A549 (cell line): ENCODE data around the gene CD2BP2. TPM values are rescaled to one million over a fixed set of nuclear protein-coding genes. Genes with fewer than 3 reads are reported as not detected.
A peak's percentile ranks its signal among the peaks of the same experiment; 100 is the strongest.
"Not testable (repeated sequence)": the region's sequence is repeated elsewhere in the genome, so short reads cannot be mapped to it uniquely, and the experiment has no call there.

ENCODE experiments used
- ATAC-seq, 2 experiments: fragments of 200-7000 bp in 1 of 2; fragments of >200 bp in 1 of 2; cut with Nextera tagmentation in 1 of 2; cut with Tn5 transposase in 1 of 2; 3 replicates each; pipeline versions ENCODE4 v1.8.0 to v1.9.1; 2018 to 2020; ENCODE audit warnings: mild to moderate bottlenecking in 1 of 2, moderate library complexity in 1 of 2
- CTCF ChIA-PET: fragments of 300-600 bp; sonication (Branson Sonifier 250); formaldehyde crosslinking; extraction: SDS; loops from one replicate; lab custom pipeline; 2021; ENCODE audit warnings: antibody characterized with exemption, inconsistent platforms; lab: Yijun Ruan, JAX
- POLR2A ChIA-PET: fragments of 350-600 bp; formaldehyde crosslinking; extraction: SDS; loops from one replicate; lab custom pipeline; 2021; ENCODE audit warnings: antibody characterized with exemption, inconsistent platforms; lab: Yijun Ruan, JAX
- DNase-seq, 2 experiments: peaks; one replicate each; pipeline versions ENCODE4 v3.0.0 to v3.0.0-alpha.2; 2011 to 2016; ENCODE audit warnings: low read depth in 1 of 2, low spot score in 1 of 2
- FAIRE-seq: peaks from 2 replicates; lab custom pipeline; 2011; peaks lifted over from hg19 to GRCh38; lab: Jason Lieb, UNC
- H3K27ac ChIP-seq, 2 experiments: fragments of >200 bp; sonication (Bioruptor Twin); formaldehyde crosslinking; 3 replicates each; pipeline ENCODE4 v1.5.1; 2016 to 2017
- H3K4me1 ChIP-seq: fragments of >200 bp; sonication (Bioruptor Twin); formaldehyde crosslinking; 3 replicates; pipeline ENCODE4 v1.6.1; 2016
- H3K4me2 ChIP-seq: fragments of >200 bp; sonication (Bioruptor Twin); formaldehyde crosslinking; 3 replicates; pipeline ENCODE4 v1.6.1; 2016
- H3K4me3 ChIP-seq: fragments of >200 bp; sonication (Bioruptor Twin); formaldehyde crosslinking; 3 replicates; pipeline ENCODE4 v1.5.1; 2016
- H3K9me3 ChIP-seq: fragments of >200 bp; sonication (Bioruptor Twin); formaldehyde crosslinking; 3 replicates; pipeline ENCODE4 v1.6.1; 2016
- BHLHE40 ChIP-seq: IDR thresholded peaks from 2 replicates; pipeline ENCODE4 v1.6.1; 2012; ENCODE audit warnings: low read depth, low read length, inconsistent platforms
- ELK1 ChIP-seq: fragments of 150-350 bp; IDR thresholded peaks from 2 replicates; pipeline ENCODE4 v1.6.1; 2014; ENCODE audit warnings: low read depth, mild to moderate bottlenecking, low read length
- EP300 ChIP-seq, 2 experiments: fragments of >200 bp; sonication (Bioruptor Twin); formaldehyde crosslinking; IDR thresholded peaks; 2 replicates in 1 of 2; 3 replicates in 1 of 2; pipeline ENCODE4 v1.6.1; 2016 to 2017
- FOSB ChIP-seq: fragments of 250-450 bp; sonication (Bioruptor Pico); IDR thresholded peaks from 2 replicates; pipeline ENCODE4 v1.5.0; 2020; ENCODE audit warnings: mild to moderate bottlenecking, moderate library complexity
- HDAC2 ChIP-seq: fragments of 200-600 bp; sonication (generic); IDR thresholded peaks from 2 replicates; pipeline ENCODE4 v1.6.1; 2016
- HEYL ChIP-seq: fragments of 250-450 bp; sonication (Bioruptor Pico); IDR thresholded peaks from 2 replicates; pipeline ENCODE4 v1.8.0; 2021; ENCODE audit warnings: mild to moderate bottlenecking, moderate library complexity
- NR3C1 ChIP-seq: fragments of >200 bp; sonication (Bioruptor Twin); formaldehyde crosslinking; IDR thresholded peaks from 3 replicates; pipeline ENCODE4 v1.6.1; 2017
- PHF8 ChIP-seq: fragments of 200-600 bp; sonication (generic); IDR thresholded peaks from 2 replicates; pipeline ENCODE4 v1.6.1; 2016; ENCODE audit warnings: low read depth, mild to moderate bottlenecking, antibody characterized with exemption, moderate library complexity, borderline replicate concordance
- RAD21 ChIP-seq, 2 experiments: fragments of >200 bp in 1 of 2; sonication (Bioruptor Twin) in 1 of 2; formaldehyde crosslinking in 1 of 2; IDR thresholded peaks in 1 of 2; conservative IDR thresholded peaks in 1 of 2; 2 replicates in 1 of 2; 3 replicates in 1 of 2; pipeline ENCODE4 v1.6.1; 2012 to 2018; ENCODE audit warnings: inconsistent platforms in 1 of 2
- RCOR1 ChIP-seq: fragments of 150-350 bp; IDR thresholded peaks from 2 replicates; pipeline ENCODE4 v1.6.1; 2014; ENCODE audit warnings: antibody characterized with exemption, low read length, low read depth
- TP53 ChIP-seq: fragments of 250-450 bp; sonication (Bioruptor Pico); IDR thresholded peaks from 2 replicates; pipeline ENCODE4 v1.5.0; 2021; ENCODE audit warnings: mild to moderate bottlenecking, moderate library complexity
- ZSCAN20 ChIP-seq: fragments of 250-450 bp; sonication (Bioruptor Pico); IDR thresholded peaks from 2 replicates; pipeline ENCODE4 v1.8.0; 2022; ENCODE audit warnings: mild to moderate bottlenecking, moderate library complexity
- WGBS: methylation state at CpG from one replicate; pipeline ENCODE4 v1.1.6; 2017; ENCODE audit errors: missing lambda C conversion rate; 5-methylcytosine and 5-hydroxymethylcytosine counted together
- polyA plus RNA-seq, 4 experiments: library from polyadenylated mRNA; depleted of rRNA in 3 of 4; stranded (reverse); fragments of >200 nt; fragmentation: RNase III in 1 of 4; extraction: RNeasy Plus Mini Kit Qiagen cat#74134 plus additional on column Dnase treatment in 1 of 4; gene quantifications; 2 replicates in 3 of 4; 3 replicates in 1 of 4; pipeline ENCODE4 v1.2.3, GENCODE V29; 2011 to 2017
- TF ChIP-seq, protein P1 (sequence below): fragments of >200 bp; sonication (Bioruptor Twin); formaldehyde crosslinking; IDR thresholded peaks from 3 replicates; pipeline ENCODE4 v1.5.1; 2016
- TF ChIP-seq, protein P2 (sequence below): fragments of 450-650 bp; IDR thresholded peaks from 2 replicates; pipeline ENCODE4 v1.6.1; 2014; ENCODE audit warnings: antibody characterized with exemption

The CD2BP2 gene
- polyA plus RNA-seq, 2 of the 4 experiments (the other 2 are of a cell fraction): 35.6 to 54.0 TPM

- Histone ChIP-seq H3K9me3 (no peaks in the 10 kb centered on the region), H3K4me3 (no peak overlapping the region), H3K4me2 (no peak overlapping the region), H3K27ac (no peak overlapping the region), H3K4me1 (peaks cover 6% of the 10 kb centered on the region; the same call in 1 of the 3 replicates)
- DNase-seq: no peak
- ChIA-PET POLR2A (no interaction called here), CTCF (interaction anchor here (0.6 kb wide), 1 partner anchor 274 kb away, joined by 3 read pairs; no protein-coding TSS in a partner anchor)
- FAIRE-seq: no peak
- TF ChIP-seq ELK1: no peak
- no peak for TF ChIP-seq RAD21 (conservative IDR thresholded peaks at IDR 0.05 in 1 of 2, IDR thresholded peaks at IDR 0.05 in 1 of 2)
- no peak for TF ChIP-seq TP53 (CRISPR knock-in tag)
- TF ChIP-seq BHLHE40: no peak
- no peak for TF ChIP-seq RCOR1
- TF ChIP-seq, protein P1, sequence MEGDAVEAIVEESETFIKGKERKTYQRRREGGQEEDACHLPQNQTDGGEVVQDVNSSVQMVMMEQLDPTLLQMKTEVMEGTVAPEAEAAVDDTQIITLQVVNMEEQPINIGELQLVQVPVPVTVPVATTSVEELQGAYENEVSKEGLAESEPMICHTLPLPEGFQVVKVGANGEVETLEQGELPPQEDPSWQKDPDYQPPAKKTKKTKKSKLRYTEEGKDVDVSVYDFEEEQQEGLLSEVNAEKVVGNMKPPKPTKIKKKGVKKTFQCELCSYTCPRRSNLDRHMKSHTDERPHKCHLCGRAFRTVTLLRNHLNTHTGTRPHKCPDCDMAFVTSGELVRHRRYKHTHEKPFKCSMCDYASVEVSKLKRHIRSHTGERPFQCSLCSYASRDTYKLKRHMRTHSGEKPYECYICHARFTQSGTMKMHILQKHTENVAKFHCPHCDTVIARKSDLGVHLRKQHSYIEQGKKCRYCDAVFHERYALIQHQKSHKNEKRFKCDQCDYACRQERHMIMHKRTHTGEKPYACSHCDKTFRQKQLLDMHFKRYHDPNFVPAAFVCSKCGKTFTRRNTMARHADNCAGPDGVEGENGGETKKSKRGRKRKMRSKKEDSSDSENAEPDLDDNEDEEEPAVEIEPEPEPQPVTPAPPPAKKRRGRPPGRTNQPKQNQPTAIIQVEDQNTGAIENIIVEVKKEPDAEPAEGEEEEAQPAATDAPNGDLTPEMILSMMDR: no peak
- no peak for TF ChIP-seq EP300 (IDR thresholded peaks at IDR 0.05)
- TF ChIP-seq HDAC2: no peak
- TF ChIP-seq FOSB (CRISPR knock-in tag): no peak
- TF ChIP-seq PHF8: no peak
- TF ChIP-seq NR3C1: no peak
- no peak for TF ChIP-seq ZSCAN20 (CRISPR knock-in tag)
- TF ChIP-seq, protein P2, sequence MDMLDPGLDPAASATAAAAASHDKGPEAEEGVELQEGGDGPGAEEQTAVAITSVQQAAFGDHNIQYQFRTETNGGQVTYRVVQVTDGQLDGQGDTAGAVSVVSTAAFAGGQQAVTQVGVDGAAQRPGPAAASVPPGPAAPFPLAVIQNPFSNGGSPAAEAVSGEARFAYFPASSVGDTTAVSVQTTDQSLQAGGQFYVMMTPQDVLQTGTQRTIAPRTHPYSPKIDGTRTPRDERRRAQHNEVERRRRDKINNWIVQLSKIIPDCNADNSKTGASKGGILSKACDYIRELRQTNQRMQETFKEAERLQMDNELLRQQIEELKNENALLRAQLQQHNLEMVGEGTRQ: no peak
- no peak for ATAC-seq
- 90% methylated on average over 13 of the region's 13 CpGs for WGBS
These were observed 14.5 kb downstream of the CD2BP2 start for GRCh38 chr16:30340621-30341020.

- 81% methylated on average over 5 of the region's 5 CpGs for WGBS
- FAIRE-seq, POLR2A ChIA-PET: not testable (repeated sequence)
These were observed 16.4 kb downstream of the CD2BP2 start for GRCh38 chr16:30338715-30339114.

DNA sequence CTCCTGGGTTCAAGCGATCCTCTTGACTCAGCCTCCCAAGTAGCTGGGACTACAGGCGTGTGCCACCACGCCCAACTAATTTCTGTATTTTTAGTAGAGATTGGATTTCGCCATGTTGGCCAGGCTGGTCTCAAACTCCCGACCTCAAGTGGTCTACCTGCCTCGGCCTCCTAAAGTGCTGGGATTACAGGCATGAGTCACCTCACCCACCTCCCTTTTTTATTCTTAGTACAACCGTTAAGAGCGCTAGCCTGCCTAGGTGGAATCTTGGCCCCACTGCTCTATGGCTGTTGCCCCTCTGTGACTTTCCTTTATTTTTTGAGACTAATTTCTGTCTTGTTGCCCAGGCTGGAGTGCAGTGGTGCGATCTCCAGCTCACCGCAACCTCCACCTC, 17.1 kb downstream of the CD2BP2 start:
- CTCF ChIA-PET, H3K4me3 ChIP-seq, H3K9me3 ChIP-seq, ATAC-seq, FAIRE-seq, DNase-seq, POLR2A ChIA-PET, H3K27ac ChIP-seq, H3K4me2 ChIP-seq, H3K4me1 ChIP-seq: not testable (repeated sequence)
- 94% methylated on average over 10 of the region's 10 CpGs for WGBS

More at GRCh38 chr16:30338715-30339114, 16.4 kb downstream of the CD2BP2 start:
- ATAC-seq, H3K4me1 ChIP-seq, H3K27ac ChIP-seq, CTCF ChIA-PET, H3K9me3 ChIP-seq, H3K4me3 ChIP-seq, H3K4me2 ChIP-seq, DNase-seq: not testable (repeated sequence)

- peaks cover 6% of the 10 kb centered on the region; the same call in 1 of the 3 replicates for H3K4me1 ChIP-seq
- ChIA-PET POLR2A (interaction anchor here (0.8 to 1.2 kb wide), 2 partner anchors 16 to 35 kb away, joined by 3 to 8 read pairs; partner anchors contain the start of gene TBC1D10B), CTCF (interaction anchor here (0.6 to 1.4 kb wide), 3 partner anchors 36 to 280 kb away, joined by 3 to 6 read pairs (median 4); no protein-coding TSS in a partner anchor)
- H3K27ac ChIP-seq: peak overlapping the region; percentile 85 to 97
- ATAC-seq (peak; percentile 36 to 41; a peak in 5 of 6 replicates), FAIRE-seq (no peak), DNase-seq (no peak)
- H3K9me3 ChIP-seq: no peaks in the 10 kb centered on the region
- TF ChIP-seq HEYL (CRISPR knock-in tag): no peak
- peak overlapping the region; percentile 86 for H3K4me2 ChIP-seq
- H3K4me3 ChIP-seq: peak overlapping the region; percentile 59
- WGBS: 33% methylated on average over 14 of the region's 17 CpGs
These were observed 19.3 kb downstream of the CD2BP2 start for GRCh38 chr16:30335598-30336474.
